ENCODE results near the gene CDC42BPA.

Gene CDC42BPA

DNA sequence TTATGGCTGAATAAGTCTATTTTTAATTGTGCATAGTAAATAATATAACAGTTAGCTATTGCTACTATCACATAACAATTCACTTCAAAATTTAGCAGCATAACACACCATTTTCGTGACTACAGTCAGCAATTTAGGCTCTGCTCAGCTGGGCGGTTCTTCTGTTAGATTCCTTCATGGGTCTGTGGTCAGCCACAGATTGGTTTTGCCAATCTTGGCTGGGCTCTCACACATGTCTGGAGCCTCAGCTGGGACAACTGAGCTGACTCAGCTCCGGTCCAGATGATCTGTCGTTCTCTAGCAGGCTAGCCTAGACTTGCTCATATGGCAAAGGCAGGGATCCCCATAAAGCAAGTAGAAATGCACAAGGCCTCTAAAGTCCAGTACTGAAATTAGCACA is 15.1 kb upstream of the CDC42BPA start:
- no peak for DNase-seq

GRCh38 chr1:227330279-227331076 is 12.2 kb upstream of the CDC42BPA start:
- DNase-seq: no peak

DNA sequence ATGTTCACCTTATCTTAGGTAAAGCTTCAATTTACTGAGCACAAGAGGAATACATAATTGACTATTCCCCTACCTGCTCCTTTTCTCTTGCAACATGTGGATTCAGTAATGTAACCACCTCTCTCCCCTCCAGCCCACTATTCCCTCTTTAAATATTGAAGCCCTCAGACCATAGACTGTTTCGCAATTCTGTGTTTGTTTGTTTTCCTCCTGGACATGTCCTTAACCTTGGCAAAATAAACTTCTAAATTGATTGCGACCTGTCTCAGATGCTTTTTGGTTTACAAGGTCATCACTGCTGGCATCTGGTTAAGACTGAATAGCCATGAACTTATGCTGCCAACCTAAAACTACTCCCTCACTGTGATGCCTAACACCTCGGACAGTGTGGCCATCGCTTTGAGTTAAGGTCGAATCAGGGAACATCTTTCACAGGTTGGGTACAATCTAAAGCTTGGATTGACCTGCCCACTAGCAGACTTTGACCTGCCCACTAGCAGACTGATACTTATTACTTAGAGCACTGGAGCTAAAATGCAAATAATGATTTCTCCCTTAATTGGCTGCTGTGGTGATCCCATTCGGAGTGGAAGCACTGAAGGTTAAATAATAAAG is 10.2 kb upstream of the CDC42BPA start:
- no peak for DNase-seq

- no peak for DNase-seq
Observed at GRCh38 chr1:227325156-227325555, 6.9 kb upstream of the CDC42BPA start.

GRCh38 chr1:227323967-227324268 is 5.6 kb upstream of the CDC42BPA start:
- no peak for DNase-seq

- no peak for DNase-seq
Observed at GRCh38 chr1:227323171-227323966, 5.1 kb upstream of the CDC42BPA start.

- DNase-seq: no peak
Observed at GRCh38 chr1:227322376-227322775, 4.1 kb upstream of the CDC42BPA start.

DNA sequence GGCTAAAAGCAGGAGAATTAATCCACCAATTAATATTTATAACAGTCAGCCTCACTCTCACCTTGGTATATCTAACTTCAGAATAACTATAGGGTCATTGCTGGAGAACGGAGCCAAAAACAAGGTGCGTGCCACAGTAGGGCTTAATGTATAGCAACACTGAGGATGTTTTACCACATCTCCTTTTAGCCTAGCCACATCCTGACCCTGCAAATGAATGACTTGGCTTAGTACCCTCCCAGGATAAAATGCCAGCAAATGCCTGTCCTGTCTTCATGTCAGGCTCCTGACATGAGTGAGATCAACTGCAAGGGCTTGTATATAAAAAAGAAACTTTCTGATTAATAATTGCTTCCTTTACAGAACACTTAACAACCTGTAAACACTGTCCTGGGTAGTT is 2.7 kb upstream of the CDC42BPA start:
- DNase-seq: no peak

GRCh38 chr1:227320476-227320875 is 2.2 kb upstream of the CDC42BPA start:
- no peak for DNase-seq

- no peak for DNase-seq
Observed at GRCh38 chr1:227318853-227319607, 738 bp upstream of the CDC42BPA start.

DNA sequence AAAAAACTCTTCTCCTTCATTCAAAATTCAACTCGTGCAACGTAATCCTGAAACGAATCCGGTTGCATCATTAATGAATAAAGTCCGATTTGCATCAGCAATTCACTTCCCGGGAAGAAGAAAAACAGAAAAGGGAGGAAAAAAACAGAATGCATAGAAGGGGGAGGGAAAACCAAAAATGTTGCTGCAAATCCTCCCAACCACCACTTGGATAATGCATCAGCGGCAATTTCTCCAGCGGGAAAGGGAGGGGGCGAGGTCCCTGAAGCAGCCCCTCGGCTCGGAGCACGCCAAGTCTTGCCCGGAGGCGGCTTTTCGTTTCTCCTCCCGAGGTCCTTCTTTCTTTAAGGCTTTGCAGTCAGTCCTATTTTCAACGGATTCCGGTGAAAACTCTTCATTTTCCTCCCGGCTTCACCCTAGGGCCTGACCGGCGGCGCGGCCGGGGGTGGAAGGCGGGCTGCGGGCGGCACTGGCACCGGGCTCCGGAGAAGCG is 723 bp downstream of the CDC42BPA start:
- DNase-seq: no peak

DNA sequence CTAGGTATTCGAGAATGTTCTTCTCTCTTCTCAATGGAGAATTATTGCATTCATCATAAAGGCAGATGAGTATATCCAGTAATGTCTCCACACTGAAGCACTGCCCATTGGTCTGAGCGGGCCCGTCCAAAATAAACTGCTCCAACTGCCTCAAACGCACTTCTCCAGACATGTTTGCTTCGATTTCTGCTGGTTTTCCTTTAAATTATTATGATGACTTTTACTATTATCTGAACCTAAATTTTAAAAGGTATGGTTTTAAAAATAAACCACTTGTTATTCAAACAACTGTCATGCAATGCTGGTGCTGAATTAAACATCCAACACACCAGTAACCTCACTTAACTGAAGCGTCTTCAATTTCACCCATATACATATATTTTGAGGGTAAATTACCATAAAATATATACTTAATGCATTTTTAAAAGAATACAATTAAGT is 1.3 kb downstream of the CDC42BPA start:
- no peak for DNase-seq

DNA sequence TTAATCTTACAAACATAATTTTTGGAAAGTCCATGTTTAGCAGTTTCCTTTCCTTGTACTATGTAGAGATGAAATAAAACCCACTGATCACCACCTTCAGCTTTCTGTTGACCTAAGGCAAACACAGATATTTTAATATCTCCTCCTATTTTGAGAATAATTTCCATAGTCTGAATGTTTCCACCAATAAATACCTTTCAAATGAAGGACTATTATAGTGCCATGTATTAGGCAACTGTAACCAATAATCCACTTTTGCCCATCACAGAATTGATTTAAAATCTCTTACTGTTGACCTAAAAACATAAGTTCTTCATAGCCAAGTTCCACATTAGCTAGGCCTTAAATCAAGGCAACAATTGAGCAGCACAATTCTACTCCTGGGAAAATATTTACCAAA is 1.8 kb downstream of the CDC42BPA start:
- no peak for DNase-seq

DNA sequence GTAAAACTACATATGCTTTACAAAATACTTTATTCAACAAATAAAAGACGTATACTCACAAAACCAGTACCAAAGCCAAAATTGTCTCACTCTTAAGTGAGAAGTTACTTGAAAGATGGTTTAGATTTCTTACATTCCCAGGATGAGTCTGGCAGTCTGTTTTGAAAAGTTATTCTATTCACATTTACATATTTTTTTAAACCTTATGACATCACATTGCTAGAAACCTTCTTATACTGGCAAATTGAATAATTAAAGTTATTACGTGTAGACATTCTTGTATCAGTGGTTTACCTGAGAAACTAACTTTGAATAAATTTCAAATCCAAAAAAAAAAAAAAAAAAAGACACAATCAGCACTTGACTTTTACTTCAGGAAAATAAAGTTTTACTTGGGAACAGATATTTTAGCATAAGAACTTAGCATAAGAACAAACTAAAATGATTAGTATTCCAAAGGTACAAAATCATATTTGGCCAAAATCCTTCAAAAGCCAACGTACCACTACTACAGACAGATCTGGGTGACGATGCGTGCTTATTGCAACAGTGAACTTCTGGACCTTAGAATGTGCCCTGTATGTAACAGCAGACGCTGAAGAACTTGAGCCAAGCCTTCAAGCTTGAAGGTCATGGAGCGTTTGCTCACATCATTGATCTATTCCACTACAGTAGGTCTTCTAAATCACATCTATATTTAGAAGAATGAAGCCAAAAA is 2.5 kb downstream of the CDC42BPA start:
- DNase-seq: no peak

DNA sequence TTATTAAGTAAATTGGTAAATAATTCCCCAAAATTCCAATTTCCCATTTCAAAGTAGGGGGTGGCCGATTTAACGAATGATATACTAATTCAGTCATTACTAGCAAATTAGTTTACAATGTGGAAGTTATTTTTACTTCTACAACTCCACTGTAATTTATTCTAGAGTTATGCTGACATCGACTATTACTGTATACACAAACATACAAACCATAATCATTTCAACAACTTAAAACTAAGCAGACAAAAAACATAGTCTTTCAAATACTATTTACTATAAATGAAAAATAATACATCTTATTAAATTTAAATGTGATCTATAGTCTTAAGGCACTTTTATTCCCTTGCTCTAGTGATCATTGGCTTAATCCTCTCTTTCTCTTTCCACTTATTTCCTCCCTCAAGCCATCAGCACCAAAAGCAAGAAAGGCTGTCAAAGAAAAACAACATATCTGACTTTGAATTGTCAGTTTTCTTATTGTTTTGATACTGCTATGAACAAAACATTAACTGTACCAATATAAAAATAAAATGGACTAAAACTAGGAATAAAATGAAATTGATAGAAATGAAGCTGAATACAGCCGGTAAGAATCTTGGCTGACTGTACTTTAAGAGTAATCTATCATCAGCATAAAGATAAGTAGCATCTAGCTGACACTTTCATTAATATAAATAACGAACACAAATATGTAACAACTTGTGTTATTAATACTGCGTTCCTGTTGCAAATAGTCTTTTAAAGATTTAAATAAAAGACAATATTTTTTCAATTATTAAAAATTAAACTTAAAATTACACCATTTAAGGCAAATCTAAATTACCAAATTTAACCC is 4.1 kb downstream of the CDC42BPA start:
- no peak for DNase-seq

- no peak for DNase-seq
Observed at GRCh38 chr1:227312361-227313025, 5.8 kb downstream of the CDC42BPA start.

- no peak for DNase-seq
Observed at GRCh38 chr1:227311389-227312001, 6.8 kb downstream of the CDC42BPA start.

DNA sequence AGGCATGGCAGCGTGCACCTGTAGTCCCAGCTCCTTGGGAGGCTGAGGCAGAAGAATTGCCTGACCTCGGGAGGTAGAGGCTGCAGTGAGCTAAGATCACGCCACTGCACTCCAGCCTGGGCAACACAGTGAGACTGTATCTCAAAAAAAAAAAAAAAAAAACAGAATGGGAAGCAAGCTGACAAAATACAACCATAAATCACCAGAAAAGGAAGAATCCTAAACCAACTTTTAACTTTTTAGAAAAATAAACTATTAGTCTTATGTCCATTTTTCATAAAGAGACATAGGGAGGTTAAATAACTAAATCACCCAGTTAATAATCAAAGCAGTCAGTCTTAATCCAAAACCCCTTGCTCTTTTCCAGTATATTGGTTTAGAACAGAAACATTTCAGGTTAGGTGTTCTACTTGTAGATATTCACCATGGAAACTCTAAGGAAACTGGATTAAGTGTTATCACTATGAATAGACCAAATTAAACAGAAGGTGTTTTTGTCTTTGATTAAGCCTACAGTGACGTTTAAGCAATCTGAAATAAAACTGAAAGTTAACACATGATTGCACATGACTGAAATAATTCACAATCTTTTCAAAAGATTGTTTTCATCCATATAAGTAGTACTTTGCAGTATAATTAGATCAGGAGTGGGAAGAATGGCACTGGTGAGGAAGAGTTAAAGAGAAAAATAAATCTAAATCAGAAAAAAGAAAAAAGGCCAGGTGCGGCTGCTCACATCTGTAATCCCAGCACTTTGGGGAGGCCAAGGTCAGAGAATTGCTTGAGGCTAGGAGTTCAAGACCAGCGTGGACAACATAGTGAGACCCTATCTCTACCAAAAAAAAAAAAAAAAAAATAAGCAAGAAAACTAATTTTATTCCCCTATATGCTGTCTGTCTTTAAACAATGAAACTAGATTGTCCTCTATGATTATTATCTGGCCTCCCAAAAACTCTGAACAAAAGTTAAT is 9.6 kb downstream of the CDC42BPA start:
- DNase-seq: no peak

GRCh38 chr1:227306689-227307088 is 11.6 kb downstream of the CDC42BPA start:
- no peak for DNase-seq
